ENCODE results near the gene RIN3.
A peak's percentile ranks its signal among the peaks of the same experiment; 100 is the strongest.
"Not testable (repeated sequence)": the region's sequence is repeated elsewhere in the genome, so short reads cannot be mapped to it uniquely, and the experiment has no call there.

RIN3 gene

DNA sequence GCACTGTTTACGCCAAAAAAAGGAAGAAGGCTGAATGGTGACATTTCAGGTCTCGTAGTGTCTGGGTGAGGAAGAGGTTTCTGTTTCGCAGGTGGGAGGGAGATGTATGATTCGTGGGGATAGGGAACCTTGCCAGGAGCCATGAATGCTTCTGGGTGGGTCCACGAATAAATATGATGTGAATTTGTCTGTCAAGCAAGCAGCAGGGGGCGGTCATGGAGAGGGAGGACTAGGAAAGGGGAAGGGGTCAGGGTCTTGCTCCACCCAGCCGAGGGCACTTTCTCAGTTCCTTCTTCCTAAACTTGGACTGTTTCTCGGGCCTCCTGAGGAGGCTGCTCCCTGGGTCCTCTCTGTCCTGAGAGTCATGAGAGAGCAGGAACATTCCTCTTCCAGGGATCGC, 162.4 kb downstream of the RIN3 start:
- DNase-seq: no peak

DNA sequence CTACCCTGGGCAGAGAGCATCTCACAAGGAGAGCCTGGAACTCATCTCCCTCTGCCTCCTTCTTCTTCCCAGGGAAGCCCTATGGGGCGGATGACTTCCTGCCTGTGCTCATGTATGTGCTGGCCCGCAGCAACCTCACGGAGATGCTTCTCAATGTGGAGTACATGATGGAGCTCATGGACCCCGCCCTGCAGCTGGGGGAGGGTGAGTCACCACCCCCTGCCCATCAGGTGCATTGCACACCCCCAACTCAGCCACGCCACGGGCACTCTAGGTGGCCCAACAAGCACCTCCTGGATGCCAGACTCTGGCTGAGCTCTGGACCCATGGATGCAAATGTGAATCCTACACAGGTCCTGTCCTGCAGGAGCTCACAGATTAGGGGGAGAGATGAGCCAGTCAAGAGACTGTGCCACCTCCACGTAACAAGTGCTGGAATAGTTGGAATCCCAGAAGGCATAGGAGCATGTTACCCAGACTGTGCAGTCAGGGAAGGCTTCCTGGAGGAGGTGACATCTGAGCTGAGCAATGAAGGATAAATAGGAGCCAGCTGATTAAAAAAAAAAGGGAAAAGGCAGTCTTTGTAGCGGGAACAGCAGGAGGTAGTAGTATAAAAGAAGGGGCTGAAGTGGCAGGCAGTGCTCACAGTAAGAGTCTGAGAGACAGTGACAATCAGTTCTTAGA, 163.0 kb downstream of the RIN3 start:
- DNase-seq: no peak

DNA sequence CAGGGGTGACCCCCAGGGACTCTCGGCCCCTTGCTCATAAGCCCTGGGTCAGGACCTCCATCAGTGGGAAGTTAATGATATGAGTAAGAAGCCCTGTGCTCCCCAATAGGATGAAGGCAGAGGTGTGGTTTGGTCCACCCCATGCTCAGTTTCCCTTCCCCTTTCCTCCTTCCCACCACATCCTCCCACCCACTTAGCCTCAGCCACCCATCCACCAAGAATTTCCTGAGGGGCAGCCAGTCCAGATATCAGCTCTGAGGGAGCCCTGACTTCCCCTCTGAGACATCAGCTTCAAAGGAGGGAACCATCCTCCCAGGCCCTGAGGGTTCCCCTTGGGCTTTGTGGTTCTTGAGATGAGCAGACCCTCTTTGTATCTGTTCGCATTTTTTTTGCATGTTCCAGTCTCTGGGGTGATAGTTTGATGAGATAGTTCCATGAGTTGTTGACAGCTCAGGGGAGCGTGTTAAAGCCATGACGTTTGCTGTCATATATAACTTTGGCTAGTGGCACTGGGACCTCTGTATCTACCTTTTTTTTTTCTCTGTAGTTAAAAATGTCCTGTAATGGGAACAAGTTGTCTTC, 163.6 kb downstream of the RIN3 start:
- no peak for DNase-seq

GRCh38 chr14:92677955-92678354, 164.4 kb downstream of the RIN3 start:
- no peak for DNase-seq

- no peak for DNase-seq
Observed at GRCh38 chr14:92678766-92679165, 165.2 kb downstream of the RIN3 start.

GRCh38 chr14:92679246-92679645, 165.7 kb downstream of the RIN3 start:
- no peak for DNase-seq

- not testable (repeated sequence) for DNase-seq
Observed at GRCh38 chr14:92680330-92680729, 166.7 kb downstream of the RIN3 start.

- peak; percentile 23 for DNase-seq
Observed at GRCh38 chr14:92680781-92681650, 167.4 kb downstream of the RIN3 start.

- DNase-seq: no peak
Observed at GRCh38 chr14:92683041-92683440, 169.5 kb downstream of the RIN3 start.

- DNase-seq: no peak
Observed at GRCh38 chr14:92684801-92685560, 171.4 kb downstream of the RIN3 start.

GRCh38 chr14:92685784-92686355, 172.3 kb downstream of the RIN3 start:
- DNase-seq: no peak

DNA sequence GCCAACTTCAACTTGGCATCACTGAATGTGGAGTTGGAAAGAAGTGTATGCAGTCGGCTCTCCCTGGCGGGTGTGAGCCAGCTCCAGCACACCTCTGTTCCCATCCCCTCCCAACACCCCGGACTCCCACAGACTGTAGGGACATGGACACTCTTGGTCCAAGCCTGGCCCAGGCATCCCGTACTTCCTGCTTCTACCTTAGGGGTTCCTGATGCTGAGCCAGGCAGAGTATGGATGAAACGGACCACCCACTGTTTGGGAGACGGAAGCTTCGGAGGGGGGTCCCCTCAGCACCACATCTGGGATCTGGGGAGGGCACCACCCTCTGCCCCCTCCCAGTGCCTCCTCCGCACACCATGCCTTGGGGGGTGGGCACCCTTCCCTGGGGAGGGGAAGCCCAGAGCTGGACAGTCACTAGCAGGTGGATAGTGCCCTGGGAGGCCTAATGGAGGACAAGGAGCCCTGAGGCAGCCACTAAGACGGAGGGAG, 172.9 kb downstream of the RIN3 start:
- no peak for DNase-seq

DNA sequence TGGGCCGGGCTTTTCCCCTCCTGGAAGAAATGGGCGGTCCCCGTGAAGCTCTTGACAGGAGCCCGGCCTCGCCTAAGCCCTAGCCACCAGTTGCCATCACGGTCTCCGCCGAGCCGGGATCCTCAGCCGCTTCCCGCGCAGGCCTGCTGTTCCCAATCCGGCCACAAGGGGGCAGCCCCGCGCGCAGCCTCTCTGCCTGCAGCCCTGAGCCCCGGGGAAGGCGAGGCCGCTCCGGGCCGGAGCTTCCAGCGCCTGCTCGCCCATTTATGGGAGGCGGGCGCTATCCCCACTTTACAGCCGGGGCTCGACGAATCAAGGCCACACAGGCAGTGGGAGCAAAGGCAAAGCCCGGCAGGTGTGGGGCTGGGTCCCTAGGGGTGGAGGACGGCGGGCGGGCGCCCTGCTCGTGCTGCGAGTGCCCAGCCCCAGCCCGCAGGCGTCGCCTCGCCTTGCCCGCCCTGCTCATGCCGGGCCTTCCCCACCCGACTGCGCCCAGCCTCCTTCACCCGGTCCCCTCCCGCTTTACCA, 173.4 kb downstream of the RIN3 start:
- DNase-seq: peak; percentile 91

DNA sequence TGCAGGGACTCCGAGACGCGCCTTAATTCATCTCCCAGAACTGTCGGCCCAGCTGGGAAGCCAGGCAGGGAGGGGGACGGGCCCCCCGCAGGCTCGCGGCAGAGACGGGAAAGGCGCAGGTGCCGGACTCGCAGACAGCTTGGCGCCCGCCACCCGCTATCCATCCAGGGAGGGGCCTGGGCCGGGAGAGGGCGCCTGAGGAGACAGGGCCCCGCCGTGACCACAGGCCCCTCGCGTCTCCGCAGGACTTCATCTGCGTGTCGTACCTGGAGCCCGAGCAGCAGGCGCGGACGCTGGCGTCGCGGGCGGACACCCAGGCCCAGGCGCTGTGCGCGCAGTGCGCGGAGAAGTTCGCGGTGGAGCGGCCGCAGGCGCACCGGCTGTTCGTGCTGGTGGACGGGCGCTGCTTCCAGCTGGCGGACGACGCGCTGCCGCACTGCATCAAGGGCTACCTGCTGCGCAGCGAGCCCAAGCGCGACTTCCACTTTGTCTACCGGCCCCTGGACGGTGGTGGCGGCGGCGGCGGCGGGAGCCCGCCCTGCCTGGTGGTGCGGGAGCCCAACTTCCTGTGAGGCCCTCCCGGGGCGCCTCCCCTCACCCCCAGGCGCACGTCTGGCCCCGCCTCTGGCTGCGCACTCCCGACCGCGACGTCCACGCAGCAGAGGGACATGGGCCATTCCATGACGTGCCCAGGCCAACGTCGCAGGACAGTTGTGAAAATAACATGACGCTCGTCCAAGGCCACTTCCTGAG, 174.3 kb downstream of the RIN3 start:
- peak; percentile 88 for DNase-seq

DNA sequence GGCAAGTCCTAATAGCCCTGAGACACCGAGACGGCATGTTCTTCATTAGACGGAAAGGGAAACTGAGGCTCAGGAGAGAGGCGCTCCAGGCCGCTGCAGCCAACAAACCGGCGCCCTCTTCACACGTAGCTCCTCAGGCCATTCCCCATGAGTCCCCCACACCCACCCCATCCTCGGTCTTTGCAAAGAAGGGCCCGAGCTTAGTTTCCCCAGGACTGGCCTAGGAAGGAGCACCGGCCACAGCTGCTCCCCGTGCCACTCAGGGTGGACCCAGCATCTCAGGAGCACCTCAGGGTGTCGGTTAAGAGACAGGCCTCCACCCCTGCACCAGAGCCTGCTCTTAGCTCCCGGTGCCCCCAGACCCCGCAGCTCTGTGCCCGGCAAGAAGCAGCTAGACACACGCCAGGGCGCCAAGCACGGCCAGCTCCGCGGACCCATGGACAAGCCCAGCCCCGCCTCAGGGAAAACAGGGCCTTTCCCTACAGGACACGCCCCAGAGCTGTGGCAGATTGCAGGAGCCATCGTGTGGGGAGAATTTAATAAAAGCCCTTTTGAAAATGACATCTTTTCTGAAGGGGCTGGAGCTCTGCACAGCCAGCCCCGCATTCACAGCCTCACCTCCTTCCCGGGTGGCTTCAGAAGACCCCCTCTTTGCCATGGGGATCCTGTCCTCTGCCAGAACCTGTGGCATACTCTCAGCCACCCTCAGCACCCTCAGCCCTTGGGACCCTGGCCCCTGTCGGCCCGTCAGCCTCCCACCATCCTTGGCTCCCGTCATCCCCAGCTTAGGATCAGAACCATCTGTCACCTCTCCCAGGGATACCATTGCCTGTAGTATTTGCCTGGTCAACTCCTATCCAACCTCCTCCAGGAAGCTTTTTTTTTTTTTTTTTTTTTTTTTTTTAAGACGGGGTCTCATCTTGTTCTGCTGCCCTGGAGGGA, 175.1 kb downstream of the RIN3 start:
- DNase-seq: no peak

GRCh38 chr14:92690171-92691011, 176.8 kb downstream of the RIN3 start:
- peak; percentile 78 for DNase-seq

GRCh38 chr14:92692822-92693226, 179.2 kb downstream of the RIN3 start:
- peak; percentile 97 for DNase-seq

DNA sequence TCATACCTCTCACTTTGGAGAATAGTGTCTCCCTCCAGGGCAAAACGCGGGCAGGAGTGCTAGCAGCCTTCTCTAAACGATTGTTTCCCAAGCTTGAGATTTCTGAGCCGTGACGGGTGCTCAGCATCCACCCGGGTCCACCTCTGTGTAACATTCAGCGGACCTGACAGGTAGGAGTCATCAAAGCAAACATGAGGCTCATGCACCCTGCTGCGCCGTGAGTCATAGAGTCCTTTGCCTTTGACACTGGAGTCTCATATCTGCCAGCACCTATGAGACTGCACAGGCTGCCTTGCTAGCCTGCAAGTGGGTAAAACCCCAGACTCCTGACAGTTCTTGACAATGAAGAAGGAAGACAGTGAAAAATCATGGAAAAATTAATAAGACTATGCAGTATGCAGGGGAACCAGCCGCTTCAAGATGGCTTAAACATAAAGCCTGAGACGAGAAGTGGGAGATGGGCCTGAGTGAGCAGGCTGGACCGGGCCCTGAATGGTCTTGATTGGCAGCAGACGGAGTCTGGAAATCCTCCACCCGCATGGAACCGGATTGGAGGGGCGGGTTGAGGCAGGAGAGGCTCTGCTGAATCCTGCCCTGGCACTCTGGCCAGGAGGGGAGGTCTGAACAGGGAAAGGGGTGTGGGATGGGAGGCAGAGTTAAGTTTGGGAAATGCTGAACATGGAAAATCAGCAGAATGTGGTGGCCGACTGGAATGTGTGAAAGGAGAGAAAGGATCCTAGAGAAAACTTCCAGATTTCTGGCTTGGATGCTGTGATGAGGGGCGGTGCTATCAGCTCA, 180.6 kb downstream of the RIN3 start:
- no peak for DNase-seq

DNA sequence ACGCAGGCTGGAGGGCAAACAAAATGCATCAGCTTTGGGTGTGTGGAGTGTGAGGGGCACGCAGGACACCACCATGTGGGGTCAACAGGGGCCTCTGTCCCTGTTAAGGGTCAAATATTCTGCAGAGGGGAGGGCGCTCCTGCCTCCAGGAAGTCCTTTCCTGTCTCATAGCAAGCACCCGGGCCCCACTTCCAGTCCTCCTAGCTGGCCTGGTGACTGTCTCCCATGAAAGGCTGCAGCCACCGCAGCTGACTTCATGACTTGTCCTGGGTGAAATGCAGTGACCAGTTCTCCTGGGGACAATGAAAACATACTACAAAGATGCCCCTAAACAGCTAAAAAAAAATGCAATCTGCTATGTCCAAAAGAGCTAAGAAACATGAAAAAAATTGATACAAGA, 181.2 kb downstream of the RIN3 start:
- DNase-seq: no peak

Data from DMS79 treated with DMSO at 0.1 percent for 48 hours (cell line).